OCI-LY1 (cell line): ENCODE measurements around the gene TDRD12.

ENCODE experiments used
- CTCF ChIP-seq: fragments of 200-600 bp; sonication (generic), shearing (Covaris generic); IDR thresholded peaks from 2 replicates; pipeline ENCODE4 v1.5.1; 2017; ENCODE audit warnings: mild to moderate bottlenecking, antibody characterized with exemption, low read length, moderate library complexity, mixed read lengths
- EZH2 ChIP-seq: fragments of 200-600 bp; sonication (generic), shearing (Covaris generic); IDR thresholded peaks from 2 replicates; pipeline ENCODE4 v1.8.0; 2017; ENCODE audit warnings: borderline replicate concordance, mixed run types, mild to moderate bottlenecking, antibody characterized with exemption, low read length, moderate library complexity, mixed read lengths

DNA sequence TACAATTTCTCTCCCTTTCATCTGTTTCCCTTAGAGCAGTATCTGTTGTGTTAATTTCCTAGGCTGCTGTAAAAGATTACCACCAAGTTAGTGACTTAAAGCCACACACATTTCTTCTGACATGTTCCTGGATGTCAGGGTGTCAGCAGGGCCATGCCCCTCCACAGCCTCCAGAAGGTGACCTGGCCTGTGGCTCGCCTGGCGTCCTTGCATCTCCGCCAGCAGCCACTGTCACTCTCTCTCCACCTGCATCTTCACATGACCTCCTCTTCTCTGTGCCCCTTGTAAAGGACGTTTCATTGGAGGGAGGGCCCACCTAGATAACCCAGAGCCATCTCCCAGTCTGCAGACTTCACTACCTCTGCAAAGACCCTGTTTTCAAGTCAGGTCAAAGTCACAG lies 88.7 kb downstream of the TDRD12 start:
- TF ChIP-seq CTCF (no peak), EZH2 (no peak)
